HG03571 (cell line): ENCODE data around the gene FAM25C.
"Not testable (repeated sequence)": the region's sequence is repeated elsewhere in the genome, so short reads cannot be mapped to it uniquely, and the experiment has no call there.

Experiments
- ATAC-seq: cut with Tn5 transposase; IDR thresholded peaks from one replicate; pipeline ENCODE4 v1.9.1; 2021; ENCODE audit not compliant: unreplicated experiment

Gene FAM25C

DNA sequence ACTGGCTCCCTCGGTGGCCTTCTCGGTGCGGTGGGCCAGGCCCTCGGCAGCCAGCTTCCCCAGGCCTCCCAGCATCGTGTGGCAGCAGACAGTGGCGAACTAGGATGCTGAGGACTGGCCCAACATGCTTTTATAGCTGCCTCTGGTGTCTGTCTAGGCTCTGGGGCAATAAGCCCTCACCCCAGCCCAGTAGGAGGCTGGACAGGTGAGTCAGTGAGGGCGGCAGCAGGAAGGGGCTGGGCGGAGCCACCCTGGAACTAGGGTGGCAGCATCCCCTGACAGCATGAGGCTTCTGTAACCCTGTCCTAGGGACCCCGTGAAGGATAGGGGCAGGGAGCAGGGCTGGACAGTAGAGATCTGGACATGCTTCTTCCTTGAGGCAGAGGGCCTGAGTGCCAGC, at the start of gene FAM25C:
TSS of gene FAM25C (minus strand) at position 101 of the 400 bp plus-strand sequence. CDS start at position 75, 26 bp downstream.
- not testable (repeated sequence) for ATAC-seq

DNA sequence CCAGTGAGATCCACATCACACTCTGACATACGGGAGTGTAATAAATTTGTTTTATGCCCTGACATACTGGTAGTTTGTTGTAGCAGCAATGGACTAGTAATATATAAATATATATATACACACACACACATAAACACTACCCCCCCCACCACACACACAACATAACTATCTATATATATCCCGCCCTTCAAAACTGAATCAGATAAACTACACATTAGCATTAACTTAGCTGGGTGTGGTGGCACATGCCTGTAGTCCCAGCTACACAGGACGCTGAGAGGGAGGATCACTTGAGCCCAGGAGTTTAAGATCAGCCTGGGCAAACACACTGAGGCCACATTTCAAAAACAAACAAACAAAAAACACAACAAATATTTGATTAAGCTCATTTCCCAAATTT, 45.0 kb upstream of the FAM25C start:
- not testable (repeated sequence) for ATAC-seq

- ATAC-seq = not testable (repeated sequence)
These were observed 31.8 kb upstream of the FAM25C start for GRCh38 chr10:48031390-48031789.

- ATAC-seq = not testable (repeated sequence)
These were observed 2.7 kb upstream of the FAM25C start for GRCh38 chr10:48002306-48002705.

- not testable (repeated sequence) for ATAC-seq
These were observed 5.5 kb downstream of the FAM25C start for GRCh38 chr10:47994045-47994444.

DNA sequence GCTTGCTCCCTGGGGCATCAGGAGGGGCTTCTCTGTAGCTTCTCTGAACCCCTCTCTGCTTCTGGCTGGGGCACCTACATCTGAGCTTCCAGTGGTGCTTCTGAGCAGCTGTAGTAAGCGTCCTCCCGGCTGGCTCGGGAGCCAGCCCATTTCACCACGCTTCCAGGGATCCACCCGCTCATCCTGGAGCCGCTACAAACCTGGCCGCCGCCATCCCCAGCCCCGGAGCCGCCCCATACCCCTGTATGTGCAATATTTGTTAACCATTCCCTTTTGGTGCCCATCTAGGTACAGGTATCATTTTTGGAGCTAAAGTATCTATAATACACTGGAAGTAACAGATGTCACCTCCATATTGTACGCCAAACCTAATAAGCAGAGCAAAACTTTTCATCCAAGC, 7.0 kb downstream of the FAM25C start:
- not testable (repeated sequence) for ATAC-seq

- not testable (repeated sequence) for ATAC-seq
These were observed 7.9 kb downstream of the FAM25C start for GRCh38 chr10:47991706-47992105.

GRCh38 chr10:47990097-47990496, 9.5 kb downstream of the FAM25C start:
- ATAC-seq = not testable (repeated sequence)

- ATAC-seq = not testable (repeated sequence)
These were observed 10.0 kb downstream of the FAM25C start for GRCh38 chr10:47989542-47989950.

GRCh38 chr10:47988718-47989541, 10.7 kb downstream of the FAM25C start:
- ATAC-seq = not testable (repeated sequence)

GRCh38 chr10:47987952-47988351, 11.6 kb downstream of the FAM25C start:
- not testable (repeated sequence) for ATAC-seq

GRCh38 chr10:47986413-47987230, 13.0 kb downstream of the FAM25C start:
- ATAC-seq = not testable (repeated sequence)

GRCh38 chr10:47975409-47975808, 24.2 kb downstream of the FAM25C start:
- ATAC-seq = not testable (repeated sequence)

DNA sequence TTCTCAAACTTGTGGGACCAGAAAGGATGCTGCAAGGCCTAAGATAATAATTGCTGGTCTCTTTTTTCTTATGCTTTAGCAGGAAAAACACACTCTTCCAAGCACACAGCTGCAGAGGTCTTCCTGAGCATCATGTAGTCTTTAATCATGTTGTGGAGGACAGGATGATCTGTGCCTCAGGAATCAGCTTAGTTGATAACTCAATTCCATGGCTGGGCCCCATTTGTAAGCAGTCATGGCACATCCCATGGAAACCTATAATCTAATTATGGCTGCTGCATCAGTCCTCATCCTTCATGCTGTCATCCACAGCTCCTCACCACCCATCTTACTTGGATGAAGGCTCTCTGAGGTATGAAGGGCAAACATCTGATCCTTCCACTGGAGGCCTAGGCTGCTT, 26.5 kb downstream of the FAM25C start:
- ATAC-seq = not testable (repeated sequence)

DNA sequence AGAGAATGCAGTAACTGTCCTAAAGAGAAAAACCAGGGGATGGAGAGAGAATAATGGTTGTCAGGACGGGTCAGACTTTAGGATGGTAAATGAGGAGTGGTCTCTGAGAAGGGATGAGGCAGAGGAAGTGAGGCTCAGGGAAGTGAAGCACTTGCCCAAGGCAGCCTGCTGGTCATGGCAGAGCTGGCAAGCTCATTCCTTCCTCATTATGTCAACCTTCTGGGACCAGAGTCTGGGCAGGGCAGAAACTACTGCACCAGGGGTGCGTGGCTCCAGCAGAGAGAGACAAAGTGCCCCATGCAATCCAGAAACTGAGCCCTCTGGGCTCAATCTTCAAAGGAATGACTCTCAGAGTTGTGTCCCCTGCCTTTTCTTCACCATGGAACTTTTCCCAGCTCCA, 27.5 kb downstream of the FAM25C start:
- not testable (repeated sequence) for ATAC-seq

- ATAC-seq = not testable (repeated sequence)
These were observed 28.0 kb downstream of the FAM25C start for GRCh38 chr10:47971598-47971997.

GRCh38 chr10:47970047-47970446, 29.5 kb downstream of the FAM25C start:
- not testable (repeated sequence) for ATAC-seq

DNA sequence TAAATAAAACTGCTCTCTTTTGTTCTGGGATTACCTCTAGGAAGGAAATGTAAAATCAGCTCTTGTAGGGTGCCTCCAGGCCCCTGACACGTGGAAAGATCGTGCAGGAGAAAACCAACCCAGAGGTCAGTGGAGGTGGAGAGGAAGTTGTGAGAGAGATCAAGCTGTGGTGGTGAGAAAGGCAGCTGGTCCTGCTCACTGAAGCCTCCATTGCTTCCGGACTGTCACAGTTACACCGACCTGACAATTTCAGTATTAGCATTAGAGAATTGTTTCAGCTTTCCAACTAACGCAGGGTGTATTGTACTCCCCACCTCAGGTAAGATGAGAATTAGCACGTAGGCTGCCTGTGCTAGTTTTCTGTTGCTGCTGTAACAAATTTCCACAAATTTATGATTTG, 30.6 kb downstream of the FAM25C start:
- not testable (repeated sequence) for ATAC-seq

GRCh38 chr10:47964280-47965063, 35.1 kb downstream of the FAM25C start:
- not testable (repeated sequence) for ATAC-seq

DNA sequence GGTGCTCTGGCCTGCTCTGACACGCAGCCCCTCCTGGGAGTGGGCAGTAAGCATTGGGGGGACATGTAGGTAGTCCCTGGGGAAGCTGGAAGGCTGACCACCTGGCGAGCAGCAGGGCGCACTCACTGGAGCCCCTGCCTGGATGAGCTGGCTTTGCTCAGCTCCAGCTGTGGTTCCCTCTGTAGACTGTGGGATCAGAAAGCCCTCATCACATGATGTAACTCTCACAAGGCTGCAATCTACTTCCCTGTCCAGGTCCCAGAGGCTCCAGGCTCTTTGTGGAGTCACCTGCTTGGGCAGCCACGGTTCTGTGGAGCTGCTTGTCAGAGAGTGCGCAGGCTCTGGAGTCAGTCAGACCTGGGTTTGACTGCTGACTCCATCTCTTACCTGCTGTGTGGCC, 36.8 kb downstream of the FAM25C start:
- ATAC-seq = not testable (repeated sequence)

DNA sequence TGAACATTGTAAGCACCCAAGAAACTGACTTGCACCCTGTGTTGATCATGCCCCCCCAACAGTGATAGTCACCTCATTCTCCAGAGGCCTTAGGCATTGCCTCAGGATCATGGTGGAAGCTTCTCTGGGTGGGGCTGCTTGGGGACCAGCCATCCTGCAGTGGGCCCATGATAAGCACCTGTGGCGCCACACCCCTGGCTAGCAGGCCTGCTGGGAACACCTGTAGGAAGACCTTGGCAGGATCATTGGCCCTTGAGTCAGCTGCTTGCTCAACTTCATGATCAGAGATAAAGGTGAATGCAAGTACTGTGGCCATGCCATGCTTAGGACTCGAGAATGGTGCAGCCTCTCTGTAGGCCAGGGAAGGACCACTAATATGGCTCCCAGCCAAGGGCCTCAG, 38.9 kb downstream of the FAM25C start:
- not testable (repeated sequence) for ATAC-seq
